ENCODE measurements around the gene CDH15.

The CDH15 gene

DNA sequence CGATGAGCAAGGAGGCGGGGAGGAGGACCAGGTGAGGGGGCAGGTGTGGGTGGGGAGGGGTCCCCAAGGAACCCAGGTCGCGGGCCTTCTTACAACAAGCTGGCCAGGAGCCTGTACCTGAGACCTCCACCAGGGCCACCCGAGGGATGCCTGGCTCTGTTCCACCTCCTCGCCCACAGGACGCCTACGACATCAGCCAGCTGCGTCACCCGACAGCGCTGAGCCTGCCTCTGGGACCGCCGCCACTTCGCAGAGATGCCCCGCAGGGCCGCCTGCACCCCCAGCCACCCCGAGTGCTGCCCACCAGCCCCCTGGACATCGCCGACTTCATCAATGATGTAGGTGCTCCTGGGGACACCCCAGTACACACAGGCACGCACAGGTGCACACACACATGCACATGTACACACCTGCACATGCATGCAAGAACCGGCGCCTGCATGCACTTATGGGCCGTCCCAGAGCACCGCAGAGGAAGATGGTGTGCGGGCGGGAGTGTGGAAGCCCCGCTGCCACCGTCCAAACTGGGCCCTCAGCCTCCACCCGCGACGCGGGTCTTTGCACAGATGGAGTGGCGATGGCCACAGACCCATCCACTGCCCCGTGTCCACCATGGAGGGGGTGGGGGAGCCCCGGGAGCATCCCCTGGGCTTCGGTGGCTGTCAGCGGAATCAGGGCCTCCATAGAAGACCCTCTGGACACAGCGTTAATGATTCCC is 22.2 kb downstream of the CDH15 start:
- TF ChIP-seq EZH2 (IDR thresholded peaks at IDR 0.05; ENCODE audit: borderline replicate concordance, low read length), result no peak
- TF ChIP-seq, protein P1, sequence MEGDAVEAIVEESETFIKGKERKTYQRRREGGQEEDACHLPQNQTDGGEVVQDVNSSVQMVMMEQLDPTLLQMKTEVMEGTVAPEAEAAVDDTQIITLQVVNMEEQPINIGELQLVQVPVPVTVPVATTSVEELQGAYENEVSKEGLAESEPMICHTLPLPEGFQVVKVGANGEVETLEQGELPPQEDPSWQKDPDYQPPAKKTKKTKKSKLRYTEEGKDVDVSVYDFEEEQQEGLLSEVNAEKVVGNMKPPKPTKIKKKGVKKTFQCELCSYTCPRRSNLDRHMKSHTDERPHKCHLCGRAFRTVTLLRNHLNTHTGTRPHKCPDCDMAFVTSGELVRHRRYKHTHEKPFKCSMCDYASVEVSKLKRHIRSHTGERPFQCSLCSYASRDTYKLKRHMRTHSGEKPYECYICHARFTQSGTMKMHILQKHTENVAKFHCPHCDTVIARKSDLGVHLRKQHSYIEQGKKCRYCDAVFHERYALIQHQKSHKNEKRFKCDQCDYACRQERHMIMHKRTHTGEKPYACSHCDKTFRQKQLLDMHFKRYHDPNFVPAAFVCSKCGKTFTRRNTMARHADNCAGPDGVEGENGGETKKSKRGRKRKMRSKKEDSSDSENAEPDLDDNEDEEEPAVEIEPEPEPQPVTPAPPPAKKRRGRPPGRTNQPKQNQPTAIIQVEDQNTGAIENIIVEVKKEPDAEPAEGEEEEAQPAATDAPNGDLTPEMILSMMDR (IDR thresholded peaks at IDR 0.05; ENCODE audit: low read length), result no peak
- Histone ChIP-seq H3K79me2 (ENCODE audit: insufficient read depth, low read length) (no peaks in the 10 kb centered on the region), H3F3A (ENCODE audit: insufficient read depth, low read length) (0 out of 2 replicates have a peak, but pooled peaks cover 6% of the 10 kb centered on the region), H3K36me3 (ENCODE audit: insufficient read depth, low read length) (no peaks in the 10 kb centered on the region), H2AFZ (ENCODE audit: low read length) (no peak overlapping the region), H3K9me3 (ENCODE audit: low read length) (no peaks in the 10 kb centered on the region), H3K4me1 (ENCODE audit: insufficient read depth, low read length, severe bottlenecking) (peaks cover 4% of the 10 kb centered on the region), H3K27me3 (ENCODE audit: insufficient read depth, low read length) (peaks cover 8% of the 10 kb centered on the region; the same call in 1 of the 2 replicates), H3K4me3 (ENCODE audit: low read depth, low read length, poor library complexity, severe bottlenecking) (no peak overlapping the region), H3K9me2 (ENCODE audit: low read depth, low read length) (no peaks in the 10 kb centered on the region), H3K27ac (ENCODE audit: low read depth, low read length, poor library complexity, severe bottlenecking) (no peak overlapping the region), H3K4me2 (ENCODE audit: low read length) (no peak overlapping the region), H4K20me1 (ENCODE audit: insufficient read depth, low read length) (no peaks in the 10 kb centered on the region), H3K9ac (ENCODE audit: low read length) (no peak overlapping the region)

DNA sequence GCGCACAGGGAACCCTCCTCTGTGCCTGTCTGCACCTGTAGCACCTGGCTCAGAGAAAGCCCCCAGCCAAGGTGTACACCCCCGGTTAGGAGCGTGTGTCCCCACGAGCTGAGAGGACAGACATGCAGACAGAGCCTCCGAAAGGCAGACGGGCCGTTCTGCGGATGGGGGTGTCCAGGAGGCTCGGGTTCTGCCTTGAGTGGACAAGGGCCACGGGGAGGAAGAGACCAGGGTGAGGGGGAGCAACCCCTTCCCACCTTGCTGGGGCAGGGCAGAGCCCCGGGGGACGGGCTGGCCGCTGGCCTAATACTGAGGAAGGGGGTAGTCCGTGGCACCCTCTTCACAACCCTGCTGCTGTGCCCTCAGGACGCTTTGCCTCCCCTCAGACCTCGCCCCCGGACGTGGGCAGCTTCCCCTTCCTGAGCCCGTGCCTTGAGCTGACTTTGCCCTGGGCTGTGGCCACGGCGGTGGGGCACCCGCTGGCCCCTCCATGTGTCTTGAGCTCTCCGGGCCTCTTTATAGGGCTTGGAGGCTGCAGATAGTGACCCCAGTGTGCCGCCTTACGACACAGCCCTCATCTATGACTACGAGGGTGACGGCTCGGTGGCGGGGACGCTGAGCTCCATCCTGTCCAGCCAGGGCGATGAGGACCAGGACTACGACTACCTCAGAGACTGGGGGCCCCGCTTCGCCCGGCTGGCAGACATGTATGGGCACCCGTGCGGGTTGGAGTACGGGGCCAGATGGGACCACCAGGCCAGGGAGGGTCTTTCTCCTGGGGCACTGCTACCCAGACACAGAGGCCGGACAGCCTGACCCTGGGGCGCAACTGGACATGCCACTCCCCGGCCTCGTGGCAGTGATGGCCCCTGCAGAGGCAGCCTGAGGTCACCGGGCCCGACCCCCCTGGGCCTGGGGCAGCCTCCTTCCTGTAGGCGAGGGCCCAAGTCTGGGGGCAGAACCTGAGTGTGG is 23.1 kb downstream of the CDH15 start:
- Histone ChIP-seq H3K36me3 (ENCODE audit: insufficient read depth, low read length) (no peaks in the 10 kb centered on the region), H2AFZ (ENCODE audit: low read length) (no peak overlapping the region), H3K9ac (ENCODE audit: low read length) (no peak overlapping the region), H3K9me2 (ENCODE audit: low read depth, low read length) (no peaks in the 10 kb centered on the region), H3K4me2 (ENCODE audit: low read length) (no peak overlapping the region), H3K27me3 (ENCODE audit: insufficient read depth, low read length) (peaks cover 8% of the 10 kb centered on the region; the same call in 1 of the 2 replicates), H4K20me1 (ENCODE audit: insufficient read depth, low read length) (no peaks in the 10 kb centered on the region), H3K27ac (ENCODE audit: low read depth, low read length, poor library complexity, severe bottlenecking) (no peak overlapping the region), H3K9me3 (ENCODE audit: low read length) (no peaks in the 10 kb centered on the region), H3K79me2 (ENCODE audit: insufficient read depth, low read length) (no peaks in the 10 kb centered on the region), H3K4me3 (ENCODE audit: low read depth, low read length, poor library complexity, severe bottlenecking) (no peak overlapping the region), H3F3A (ENCODE audit: insufficient read depth, low read length) (0 out of 2 replicates have a peak, but pooled peaks cover 3% of the 10 kb centered on the region), H3K4me1 (ENCODE audit: insufficient read depth, low read length, severe bottlenecking) (peaks cover 4% of the 10 kb centered on the region)
- no peak for TF ChIP-seq EZH2 (IDR thresholded peaks at IDR 0.05; ENCODE audit: borderline replicate concordance, low read length)
- TF ChIP-seq, protein P1 (IDR thresholded peaks at IDR 0.05; ENCODE audit: low read length), result no peak

DNA sequence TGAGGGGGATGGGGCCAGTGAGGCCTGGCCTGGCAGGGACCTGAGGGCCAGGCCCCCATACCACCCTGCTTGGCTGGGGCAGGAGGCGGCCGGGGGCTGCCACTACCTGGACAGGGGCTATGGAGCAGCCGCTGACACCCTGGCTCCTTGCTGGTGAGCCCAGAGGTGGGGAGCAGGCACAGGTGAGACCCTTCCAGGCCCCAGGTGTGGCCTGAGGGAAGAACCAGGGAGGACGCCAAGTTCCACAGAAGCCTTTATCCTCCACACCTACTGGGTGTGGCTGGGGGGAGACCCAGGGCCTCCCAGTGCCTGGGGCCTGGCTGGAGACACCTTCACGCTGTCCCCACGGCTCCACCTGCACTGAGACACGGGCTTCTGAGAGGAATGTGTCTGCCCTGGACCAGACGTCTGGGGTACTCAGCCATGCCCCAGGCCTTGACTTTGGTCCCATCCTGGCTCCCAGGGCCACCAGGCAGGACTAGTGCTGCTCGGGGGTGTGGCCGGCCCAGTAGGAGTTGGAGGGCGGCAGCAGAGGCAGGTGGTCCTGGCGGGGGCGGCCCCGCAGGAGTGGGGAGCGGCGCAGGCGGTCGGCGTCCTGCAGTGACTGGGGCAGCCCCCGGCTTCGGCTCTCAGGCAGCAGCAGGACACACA is 24.1 kb downstream of the CDH15 start:
- Histone ChIP-seq H3K9ac (ENCODE audit: low read length) (no peak overlapping the region), H3K4me3 (ENCODE audit: low read depth, low read length, poor library complexity, severe bottlenecking) (no peak overlapping the region), H3K9me3 (ENCODE audit: low read length) (no peaks in the 10 kb centered on the region), H3K27ac (ENCODE audit: low read depth, low read length, poor library complexity, severe bottlenecking) (no peak overlapping the region), H4K20me1 (ENCODE audit: insufficient read depth, low read length) (no peaks in the 10 kb centered on the region), H3K27me3 (ENCODE audit: insufficient read depth, low read length) (peaks cover 4% of the 10 kb centered on the region; the same call in 1 of the 2 replicates), H3F3A (ENCODE audit: insufficient read depth, low read length) (no peaks in the 10 kb centered on the region), H3K36me3 (ENCODE audit: insufficient read depth, low read length) (no peaks in the 10 kb centered on the region), H3K4me1 (ENCODE audit: insufficient read depth, low read length, severe bottlenecking) (peaks cover 4% of the 10 kb centered on the region), H3K4me2 (ENCODE audit: low read length) (no peak overlapping the region), H2AFZ (ENCODE audit: low read length) (no peak overlapping the region), H3K9me2 (ENCODE audit: low read depth, low read length) (no peaks in the 10 kb centered on the region), H3K79me2 (ENCODE audit: insufficient read depth, low read length) (no peaks in the 10 kb centered on the region)
- no peak for TF ChIP-seq EZH2 (IDR thresholded peaks at IDR 0.05; ENCODE audit: borderline replicate concordance, low read length)
- TF ChIP-seq, protein P1 (IDR thresholded peaks at IDR 0.05; ENCODE audit: low read length), result no peak

All from OCI-LY1 (cell line).